Activated CD8-positive, alpha-beta memory T cell treated with anti-CD3 and anti-CD28 coated beads, Interleukin-2, amount 50 U/mL, for 48 hours (primary cell): Measurements from ENCODE around the gene MYLK4.

Source experiments
- DNase-seq: peaks from one replicate; pipeline ENCODE4 v3.0.0-alpha.2; 2020

MYLK4 gene

GRCh38 chr6:2693231-2693630, 57.5 kb downstream of the MYLK4 start:
- no peak for DNase-seq

DNA sequence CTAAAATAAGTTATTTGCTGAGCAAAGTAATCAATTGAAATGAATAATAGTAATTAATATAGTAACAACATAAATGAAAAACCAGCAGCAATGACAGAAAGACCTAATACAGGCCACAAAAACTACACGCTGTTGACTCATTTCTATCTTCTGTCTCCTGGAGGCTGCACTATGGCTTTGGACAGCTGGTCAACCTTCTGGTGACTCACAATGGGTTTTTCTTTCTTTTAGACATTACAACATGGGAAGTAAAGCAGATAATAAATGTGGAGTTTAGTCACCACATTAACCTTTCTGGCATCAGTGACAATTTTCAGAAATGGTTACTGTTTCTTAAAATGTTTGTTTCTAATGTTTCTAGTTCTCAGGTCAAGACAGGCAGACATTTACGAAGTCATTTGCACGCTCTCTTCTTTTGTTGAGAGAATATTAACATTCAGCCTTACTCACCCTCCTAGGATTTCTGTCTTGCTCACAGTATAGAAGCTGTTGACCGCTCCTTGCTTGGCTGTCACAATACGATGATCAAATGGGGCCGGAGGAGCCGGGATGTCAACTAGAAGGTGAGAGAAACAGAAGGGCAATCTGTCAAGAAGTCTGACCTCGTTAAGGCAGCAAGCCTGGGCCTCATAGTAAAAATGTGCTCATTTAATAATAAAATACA, 62.2 kb downstream of the MYLK4 start:
- DNase-seq, result no peak

GRCh38 chr6:2687456-2687855, 63.3 kb downstream of the MYLK4 start:
- no peak for DNase-seq

GRCh38 chr6:2686515-2686914, 64.2 kb downstream of the MYLK4 start:
- no peak for DNase-seq

- DNase-seq, result no peak
These were observed 65.7 kb downstream of the MYLK4 start for GRCh38 chr6:2684766-2685754.

GRCh38 chr6:2684103-2684749, 66.5 kb downstream of the MYLK4 start:
- no peak for DNase-seq

- no peak for DNase-seq
These were observed 70.3 kb downstream of the MYLK4 start for GRCh38 chr6:2680264-2680922.

DNA sequence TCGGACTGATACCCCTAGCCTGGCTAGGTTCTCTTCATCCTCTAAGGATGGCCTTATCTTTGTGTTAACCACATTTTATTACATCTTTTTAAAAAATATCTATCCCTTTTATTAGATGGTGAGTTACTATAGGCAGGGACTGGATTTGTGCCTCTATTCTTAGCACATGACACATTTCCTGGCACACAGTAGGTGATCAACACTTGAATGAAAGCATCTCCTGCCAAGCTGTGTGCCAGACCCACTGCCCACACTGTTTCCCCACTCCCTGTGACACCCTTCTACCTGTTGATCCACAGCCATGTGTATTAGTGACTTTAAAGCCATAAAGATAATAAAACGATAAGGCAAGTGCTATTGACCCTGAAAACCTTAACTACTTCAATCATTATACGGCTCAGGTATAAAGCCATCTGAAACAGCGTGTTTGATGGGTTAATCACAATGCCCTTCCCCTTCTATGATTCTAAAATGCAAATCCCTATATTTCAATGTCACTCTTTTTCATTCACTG, 73.6 kb downstream of the MYLK4 start:
- DNase-seq, result no peak

GRCh38 chr6:2676048-2676447, 74.7 kb downstream of the MYLK4 start:
- DNase-seq, result no peak

GRCh38 chr6:2674857-2675256, 75.9 kb downstream of the MYLK4 start:
- DNase-seq, result no peak

DNA sequence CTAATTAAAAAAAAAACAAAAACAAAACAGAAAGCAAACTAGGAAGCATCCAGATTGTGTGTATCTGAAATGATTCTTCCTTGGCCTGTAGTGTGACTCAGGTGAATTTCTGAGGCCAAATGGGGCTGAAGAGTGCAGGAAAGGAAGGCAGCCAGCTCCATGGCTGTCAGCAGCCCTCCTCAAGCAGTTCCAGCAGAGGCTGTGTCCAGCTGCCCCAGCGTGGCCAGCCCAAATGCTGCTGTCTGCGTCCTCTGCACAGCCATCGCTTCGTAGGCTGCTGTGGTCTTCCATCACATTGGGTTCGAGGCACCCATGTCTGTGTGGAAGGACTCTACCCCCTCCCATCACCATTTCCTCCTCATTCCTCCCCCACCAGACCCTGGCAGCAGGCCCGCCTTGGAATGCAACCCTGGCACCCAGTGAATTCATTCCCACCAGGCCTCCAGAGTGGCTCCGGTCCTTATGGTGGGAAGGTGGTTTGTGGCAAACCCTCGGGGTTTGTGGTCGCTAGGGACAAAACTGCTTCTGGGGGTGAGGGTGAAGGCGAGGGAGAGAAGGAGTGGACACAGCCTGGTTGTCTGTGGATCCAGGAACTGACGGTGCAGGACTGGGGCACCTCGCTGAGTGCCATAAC, 81.5 kb downstream of the MYLK4 start:
- DNase-seq, result no peak

DNA sequence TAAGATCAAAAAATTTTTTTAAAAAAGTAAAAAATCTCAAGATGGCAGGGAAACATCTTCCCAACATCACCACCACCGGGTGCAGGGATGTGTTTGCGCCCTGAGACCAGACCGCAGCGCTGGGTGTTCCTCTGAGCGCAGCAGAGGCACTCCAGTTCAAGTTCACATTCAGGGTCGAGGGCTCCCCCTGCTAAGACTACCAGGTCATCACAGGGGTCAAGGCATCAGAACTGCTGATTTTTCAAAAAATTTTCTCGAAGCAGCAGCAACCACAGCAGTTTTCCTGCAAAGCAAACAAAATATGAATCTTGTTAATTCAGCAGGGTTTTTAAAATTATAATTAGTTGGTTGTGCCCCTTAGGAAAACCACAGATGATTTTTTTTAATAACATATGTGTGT, 83.1 kb downstream of the MYLK4 start:
- DNase-seq, result no peak

- DNase-seq, result no peak
These were observed 83.7 kb downstream of the MYLK4 start for GRCh38 chr6:2666906-2667575.

GRCh38 chr6:2665146-2666070, 85.3 kb downstream of the MYLK4 start:
- DNase-seq, result no peak

DNA sequence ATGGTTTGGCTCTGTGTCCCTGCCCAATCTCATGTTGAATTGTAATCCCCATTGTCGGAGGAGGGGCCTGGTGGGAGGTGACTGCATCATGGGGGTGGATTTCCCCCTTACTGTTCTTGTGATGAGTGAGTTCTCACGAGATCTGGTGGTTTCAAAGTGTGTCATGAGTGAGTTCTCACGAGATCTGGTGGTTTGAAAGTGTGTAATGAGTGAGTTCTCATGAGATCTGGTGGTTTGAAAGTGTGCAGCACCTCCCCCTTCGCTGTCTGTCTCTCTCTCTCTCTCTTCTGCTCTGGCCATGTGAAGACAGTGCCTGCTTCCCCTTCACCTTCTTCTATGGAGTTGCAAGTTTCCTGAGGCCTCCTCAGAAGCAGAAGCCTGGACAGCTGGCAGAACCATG, 87.6 kb downstream of the MYLK4 start:
- no peak for DNase-seq

DNA sequence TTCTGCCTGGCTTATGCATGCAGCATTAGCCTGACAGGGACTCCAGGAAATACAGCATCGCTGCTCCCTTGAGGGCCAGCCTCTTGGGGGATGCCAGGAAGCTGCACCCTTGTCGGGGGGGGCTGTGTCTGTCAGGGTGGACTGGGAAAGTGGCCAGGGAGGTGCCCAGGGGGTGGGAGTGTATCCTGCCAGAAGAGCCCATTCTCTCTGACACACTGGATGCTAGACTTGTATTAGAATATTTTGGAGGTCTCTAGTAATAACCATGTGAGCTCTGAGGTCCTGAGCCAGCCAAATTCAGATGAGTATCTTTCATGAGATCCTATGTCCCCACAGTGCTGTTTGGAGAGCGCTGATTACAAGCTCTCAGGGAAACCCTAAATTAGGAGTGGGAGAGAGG, 89.1 kb downstream of the MYLK4 start:
- no peak for DNase-seq

GRCh38 chr6:2659882-2660281, 90.8 kb downstream of the MYLK4 start:
- no peak for DNase-seq

GRCh38 chr6:2659381-2659780, 91.3 kb downstream of the MYLK4 start:
- DNase-seq, result no peak

DNA sequence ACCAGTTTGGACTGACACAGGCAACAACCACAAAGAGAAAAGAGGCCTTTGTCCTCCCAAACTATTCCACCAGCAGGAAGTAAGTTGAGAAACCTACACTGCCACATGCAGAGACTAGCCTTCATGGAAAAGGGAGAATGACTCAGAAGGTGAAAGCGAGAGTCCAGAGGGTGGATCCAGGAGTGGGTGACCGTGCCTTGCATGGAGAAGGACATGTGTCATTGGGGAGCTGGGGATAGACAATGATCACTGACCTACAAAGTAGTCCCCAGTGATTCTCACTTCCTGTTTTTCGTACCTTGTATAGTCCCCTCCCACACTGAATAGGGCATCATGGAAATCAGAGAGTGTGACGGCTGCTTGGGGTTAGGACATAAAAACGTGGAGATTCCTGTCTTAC, 91.9 kb downstream of the MYLK4 start:
- DNase-seq, result no peak

- DNase-seq, result no peak
These were observed 94.2 kb downstream of the MYLK4 start for GRCh38 chr6:2656460-2657079.
